Esophagus muscularis mucosa (tissue), 4 donors: ENCODE measurements around the gene SAMD4A. TPM values are rescaled to one million over a fixed set of nuclear protein-coding genes. Genes with fewer than 3 reads are reported as not detected.

Source experiments
- DNase-seq: peaks from one replicate; pipeline ENCODE4 v3.0.0-alpha.2; 2017; ENCODE audit errors: extremely low spot score
- H3K27ac ChIP-seq, 4 donors: fragments of 200-600 bp; sonication (generic); replicated peaks in 1 of 4; 1 replicate in 3 of 4; 2 replicates in 1 of 4; pipeline ENCODE4 v1.5.1; 2016 to 2019; ENCODE audit warnings: mild to moderate bottlenecking in 1 of 4
- H3K27me3 ChIP-seq, 4 donors: fragments of 200-600 bp; sonication (generic); one replicate each; pipeline versions ENCODE4 v1.5.1 to v1.6.0; 2016 to 2019
- H3K36me3 ChIP-seq, 4 donors: fragments of 200-600 bp; sonication (generic); one replicate each; pipeline ENCODE4 v1.5.1; 2016 to 2019
- H3K4me1 ChIP-seq, 4 donors: fragments of 200-600 bp; sonication (generic); one replicate each; pipeline ENCODE4 v1.5.1; 2016 to 2019
- H3K4me3 ChIP-seq, 4 donors: fragments of 200-600 bp; sonication (generic); 1 replicate in 2 of 4; 2 replicates in 2 of 4; pipeline ENCODE4 v1.5.1; 2016 to 2019; ENCODE audit warnings: mild to moderate bottlenecking in 4 of 4, moderate library complexity in 1 of 4
- H3K9me3 ChIP-seq, 4 donors: fragments of 200-600 bp; sonication (generic); 1 replicate in 3 of 4; 2 replicates in 1 of 4; pipeline ENCODE4 v1.5.1; 2016 to 2019
- CTCF ChIP-seq, 3 experiments: fragments of 200-600 bp in 2 of 3; fragments of 450-650 bp in 1 of 3; sonication (generic) in 2 of 3; IDR thresholded peaks; one replicate each; pipeline ENCODE4 v1.5.1; 2017 to 2019; ENCODE audit warnings: antibody characterized with exemption in 3 of 3, mild to moderate bottlenecking in 2 of 3, moderate library complexity in 1 of 3
- EP300 ChIP-seq: sonication (generic); formaldehyde crosslinking; IDR thresholded peaks from one replicate; pipeline ENCODE4 v1.6.1; 2017; ENCODE audit warnings: antibody characterized with exemption
- POLR2A ChIP-seq: fragments of 450-650 bp; IDR thresholded peaks from one replicate; pipeline ENCODE4 v1.6.1; 2017; ENCODE audit warnings: antibody characterized with exemption, moderate library complexity, mild to moderate bottlenecking, low read depth
- POLR2AphosphoS5 ChIP-seq, 2 donors: sonication (generic); formaldehyde crosslinking; IDR thresholded peaks; one replicate each; pipeline ENCODE4 v1.6.1; 2017; ENCODE audit warnings: antibody characterized with exemption in 2 of 2
- WGBS: methylation state at CpG from one replicate; pipeline ENCODE4 v1.1.5; 2018; 5-methylcytosine and 5-hydroxymethylcytosine counted together
- intact Hi-C: fragments of 100-400 bp; cut with DNase I; formaldehyde crosslinking; loops from one replicate; pipeline ENCODE4 v1.15.1; 2023
- total RNA-seq, 4 donors: library from RNA; depleted of rRNA; stranded (reverse); fragments of >200 nt; gene quantifications; one replicate each; pipeline versions ENCODE4 v1.1.0 to v1.2.1, GENCODE V29; 2016

Gene SAMD4A
- total RNA-seq, 4 donors from 2014 or later, result 76.8 to 123 (median 97.0) TPM

- Histone ChIP-seq H3K4me3 (no peak overlapping the region), H3K36me3 (peaks cover 0 to 5% (median 0%) of the 10 kb centered on the region in 4 donors), H3K4me1 (peaks cover 14 to 40% (median 22%) of the 10 kb centered on the region in 4 donors), H3K27me3 (no peaks in the 10 kb centered on the region), H3K9me3 (no peaks in the 10 kb centered on the region), H3K27ac (no peak overlapping the region)
- TF ChIP-seq CTCF (IDR thresholded peaks at IDR 0.05), result no peak
- TF ChIP-seq POLR2AphosphoS5 (IDR thresholded peaks at IDR 0.05), result no peak
- TF ChIP-seq POLR2A, result no peak
- TF ChIP-seq EP300, result no peak
- DNase-seq, result no peak
- intact Hi-C loops, result no loop called here
- WGBS, result 67% methylated on average over 3 of the region's 4 CpGs
Measured at GRCh38 chr14:54738009-54738408, 171.1 kb downstream of the SAMD4A start.

- Histone ChIP-seq H3K27me3 (no peaks in the 10 kb centered on the region), H3K4me3 (no peak overlapping the region), H3K9me3 (no peaks in the 10 kb centered on the region), H3K27ac (no peak overlapping the region), H3K4me1 (peaks cover 14 to 30% (median 20%) of the 10 kb centered on the region in 4 donors), H3K36me3 (peaks cover 0 to 5% (median 0%) of the 10 kb centered on the region in 4 donors)
- DNase-seq, result no peak
- intact Hi-C loops, result no loop called here
- 97% methylated on average over 7 of the region's 7 CpGs for WGBS
- TF ChIP-seq POLR2AphosphoS5 (IDR thresholded peaks at IDR 0.05) (no peak), CTCF (IDR thresholded peaks at IDR 0.05) (no peak), EP300 (no peak), POLR2A (no peak)
Measured at GRCh38 chr14:54739514-54739913, 172.6 kb downstream of the SAMD4A start.

- peaks cover 0 to 5% (median 0%) of the 10 kb centered on the region in 4 donors for H3K36me3 ChIP-seq
- H3K4me1 ChIP-seq, result peaks cover 10 to 31% (median 17%) of the 10 kb centered on the region in 4 donors
- intact Hi-C loops, result no loop called here
- TF ChIP-seq POLR2AphosphoS5 (IDR thresholded peaks at IDR 0.05) (no peak), EP300 (no peak), POLR2A (no peak), CTCF (IDR thresholded peaks at IDR 0.05) (no peak)
- WGBS, result 90% methylated on average over 5 of the region's 5 CpGs
- H3K27me3 ChIP-seq, result no peaks in the 10 kb centered on the region
- no peak overlapping the region for H3K27ac ChIP-seq
- no peaks in the 10 kb centered on the region for H3K9me3 ChIP-seq
- no peak for DNase-seq
- no peak overlapping the region for H3K4me3 ChIP-seq
Measured at GRCh38 chr14:54742492-54743350, 175.8 kb downstream of the SAMD4A start.

GRCh38 chr14:54743382-54743781, 176.5 kb downstream of the SAMD4A start:
- no peak for DNase-seq
- peaks cover 0 to 5% (median 0%) of the 10 kb centered on the region in 4 donors for H3K36me3 ChIP-seq
- H3K27ac ChIP-seq, result no peak overlapping the region
- H3K27me3 ChIP-seq, result no peaks in the 10 kb centered on the region
- no peak overlapping the region for H3K4me3 ChIP-seq
- TF ChIP-seq EP300, result no peak
- no peak for TF ChIP-seq POLR2AphosphoS5 (IDR thresholded peaks at IDR 0.05)
- no peak for TF ChIP-seq CTCF (IDR thresholded peaks at IDR 0.05)
- no peak for TF ChIP-seq POLR2A
- 95% methylated on average over 5 of the region's 5 CpGs for WGBS
- H3K9me3 ChIP-seq, result no peaks in the 10 kb centered on the region
- peaks cover 9 to 24% (median 13%) of the 10 kb centered on the region in 4 donors for H3K4me1 ChIP-seq
- intact Hi-C loops, result no loop called here
